ENCODE measurements around the gene COL18A1.

COL18A1 gene

GRCh38 chr21:45401916-45402900, 2.8 kb upstream of the COL18A1 start:
- ChIA-PET POLR2A (no interaction called here), CTCF (interaction anchor here (0.8 to 1.8 kb wide), 2 partner anchors 14 to 15 kb away, joined by 3 to 4 read pairs; no protein-coding TSS in a partner anchor)
- Histone ChIP-seq H3K27me3 (replicated peaks in 2 of 5; ENCODE audit: control insufficient read depth in 4 of 5, insufficient read depth in 5 of 5, low read length in 4 of 5) (peaks cover 12 to 68% (median 22%) of the 10 kb centered on the region in 5 experiments), H3K4me3 (ENCODE audit: control insufficient read depth in 1 of 7, extremely low read depth in 1 of 7, insufficient read depth in 4 of 7, low read depth in 2 of 7, low read length in 6 of 7) (no peak overlapping the region), H3K4me1 (ENCODE audit: control extremely low read depth in 1 of 4, control insufficient read depth in 4 of 4, insufficient read depth in 4 of 4, low read length in 3 of 4) (peaks cover 0 to 21% (median 12%) of the 10 kb centered on the region in 4 experiments), H3K36me3 (ENCODE audit: control insufficient read depth in 4 of 4, insufficient read depth in 4 of 4, low read length in 3 of 4) (no peaks in the 10 kb centered on the region), H3K27ac (ENCODE audit: insufficient read depth in 1 of 2, low read depth in 1 of 2, low read length in 2 of 2, poor library complexity in 1 of 2, severe bottlenecking in 2 of 2) (no peak overlapping the region), H3K9me3 (ENCODE audit: control extremely low read depth in 1 of 5, control insufficient read depth in 4 of 5, insufficient read depth in 2 of 5, low read depth in 1 of 5, low read length in 4 of 5) (peaks cover 0 to 20% (median 17%) of the 10 kb centered on the region in 5 experiments)
- peak in 2 of 3 donors; percentile 28 to 51 for DNase-seq
- WGBS (ENCODE audit: insufficient coverage) = 93% methylated on average over 14 of the region's 17 CpGs

GRCh38 chr21:45403133-45403824, 1.7 kb upstream of the COL18A1 start:
- CTCF ChIA-PET = interaction anchor here (1.8 kb wide), 1 partner anchor 16 kb away, joined by 4 read pairs; no protein-coding TSS in a partner anchor

GRCh38 chr21:45403825-45404729, 888 bp upstream of the COL18A1 start:
- CTCF ChIA-PET = no interaction called here
- 18% methylated on average over 31 of the region's 39 CpGs for WGBS (ENCODE audit: insufficient coverage)

More at GRCh38 chr21:45403133-45403824, 1.7 kb upstream of the COL18A1 start:
- no peak for DNase-seq
- POLR2A ChIA-PET = no interaction called here
- Histone ChIP-seq H3K4me1 (ENCODE audit: control extremely low read depth in 1 of 4, control insufficient read depth in 4 of 4, insufficient read depth in 4 of 4, low read length in 3 of 4) (peaks cover 0 to 21% (median 12%) of the 10 kb centered on the region in 4 experiments), H3K27ac (ENCODE audit: insufficient read depth in 1 of 2, low read depth in 1 of 2, low read length in 2 of 2, poor library complexity in 1 of 2, severe bottlenecking in 2 of 2) (no peak overlapping the region), H3K27me3 (replicated peaks in 2 of 5; ENCODE audit: control insufficient read depth in 4 of 5, insufficient read depth in 5 of 5, low read length in 4 of 5) (peaks cover 10 to 70% (median 29%) of the 10 kb centered on the region in 5 experiments), H3K36me3 (ENCODE audit: control insufficient read depth in 4 of 4, insufficient read depth in 4 of 4, low read length in 3 of 4) (no peaks in the 10 kb centered on the region), H3K4me3 (ENCODE audit: control insufficient read depth in 1 of 7, extremely low read depth in 1 of 7, insufficient read depth in 4 of 7, low read depth in 2 of 7, low read length in 6 of 7) (no peak overlapping the region), H3K9me3 (ENCODE audit: control extremely low read depth in 1 of 5, control insufficient read depth in 4 of 5, insufficient read depth in 2 of 5, low read depth in 1 of 5, low read length in 4 of 5) (peaks cover 0 to 20% (median 17%) of the 10 kb centered on the region in 5 experiments)
- WGBS (ENCODE audit: insufficient coverage) = 92% methylated on average over 2 of the region's 7 CpGs

DNA sequence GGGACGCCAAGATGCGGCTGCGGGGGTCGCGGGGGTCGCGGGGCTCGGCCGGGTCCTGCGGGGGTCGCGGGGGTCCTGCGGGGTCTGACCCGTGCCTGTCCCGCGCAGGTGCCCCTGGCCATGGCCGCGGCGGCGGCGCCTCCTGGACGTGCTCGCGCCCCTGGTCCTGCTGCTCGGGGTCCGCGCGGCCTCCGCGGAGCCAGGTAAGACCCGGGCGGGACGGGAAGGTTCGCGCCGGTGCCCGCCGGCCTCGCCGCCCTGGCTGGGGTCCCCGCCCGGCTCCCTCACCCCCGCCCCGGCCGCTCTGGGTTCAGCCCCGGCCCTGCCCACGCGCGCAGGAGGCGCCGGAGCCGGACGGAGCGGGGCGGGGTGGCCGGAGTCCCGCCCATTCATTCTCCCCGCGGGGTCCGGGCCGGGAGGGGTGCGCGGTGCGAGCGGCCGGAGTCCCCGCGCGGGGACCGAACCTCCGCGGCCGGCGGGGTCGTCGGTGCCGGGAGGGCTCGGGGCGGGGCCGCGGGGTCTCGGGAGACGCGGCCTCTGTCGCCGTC, 380 bp downstream of the COL18A1 start:
- H3K27me3 ChIP-seq (replicated peaks in 2 of 5; ENCODE audit: control insufficient read depth in 4 of 5, insufficient read depth in 5 of 5, low read length in 4 of 5) = peaks cover 2 to 74% (median 25%) of the 10 kb centered on the region in 5 experiments
- ChIA-PET CTCF (no interaction called here), POLR2A (no interaction called here)
- DNase-seq = peak in 1 of 3 donors; percentile 10
- peaks cover 0 to 19% (median 15%) of the 10 kb centered on the region in 5 experiments for H3K9me3 ChIP-seq (ENCODE audit: control extremely low read depth in 1 of 5, control insufficient read depth in 4 of 5, insufficient read depth in 2 of 5, low read depth in 1 of 5, low read length in 4 of 5)
- no peak overlapping the region for H3K27ac ChIP-seq (ENCODE audit: insufficient read depth in 1 of 2, low read depth in 1 of 2, low read length in 2 of 2, poor library complexity in 1 of 2, severe bottlenecking in 2 of 2)
- WGBS (ENCODE audit: insufficient coverage) = under 1% methylated on average over 80 of the region's 86 CpGs
- no peaks in the 10 kb centered on the region for H3K36me3 ChIP-seq (ENCODE audit: control insufficient read depth in 4 of 4, insufficient read depth in 4 of 4, low read length in 3 of 4)
- H3K4me3 ChIP-seq (ENCODE audit: control insufficient read depth in 1 of 7, extremely low read depth in 1 of 7, insufficient read depth in 4 of 7, low read depth in 2 of 7, low read length in 6 of 7) = peak overlapping the region in 4 of 7 experiments; percentile 18 to 45 (median 31)
- H3K4me1 ChIP-seq (ENCODE audit: control extremely low read depth in 1 of 4, control insufficient read depth in 4 of 4, insufficient read depth in 4 of 4, low read length in 3 of 4) = peaks cover 0 to 21% (median 12%) of the 10 kb centered on the region in 4 experiments

More at GRCh38 chr21:45403825-45404729, 888 bp upstream of the COL18A1 start:
- POLR2A ChIA-PET = no interaction called here
- Histone ChIP-seq H3K36me3 (ENCODE audit: control insufficient read depth in 4 of 4, insufficient read depth in 4 of 4, low read length in 3 of 4) (no peaks in the 10 kb centered on the region), H3K4me1 (ENCODE audit: control extremely low read depth in 1 of 4, control insufficient read depth in 4 of 4, insufficient read depth in 4 of 4, low read length in 3 of 4) (peaks cover 0 to 21% (median 12%) of the 10 kb centered on the region in 4 experiments), H3K4me3 (ENCODE audit: control insufficient read depth in 1 of 7, extremely low read depth in 1 of 7, insufficient read depth in 4 of 7, low read depth in 2 of 7, low read length in 6 of 7) (peak overlapping the region in 4 of 7 experiments; percentile 12 to 64 (median 53)), H3K9me3 (ENCODE audit: control extremely low read depth in 1 of 5, control insufficient read depth in 4 of 5, insufficient read depth in 2 of 5, low read depth in 1 of 5, low read length in 4 of 5) (peaks cover 0 to 20% (median 17%) of the 10 kb centered on the region in 5 experiments), H3K27ac (ENCODE audit: insufficient read depth in 1 of 2, low read depth in 1 of 2, low read length in 2 of 2, poor library complexity in 1 of 2, severe bottlenecking in 2 of 2) (no peak overlapping the region), H3K27me3 (replicated peaks in 2 of 5; ENCODE audit: control insufficient read depth in 4 of 5, insufficient read depth in 5 of 5, low read length in 4 of 5) (peaks cover 8 to 75% (median 27%) of the 10 kb centered on the region in 5 experiments)
- peak in 1 of 3 donors; percentile 22 for DNase-seq

DNA sequence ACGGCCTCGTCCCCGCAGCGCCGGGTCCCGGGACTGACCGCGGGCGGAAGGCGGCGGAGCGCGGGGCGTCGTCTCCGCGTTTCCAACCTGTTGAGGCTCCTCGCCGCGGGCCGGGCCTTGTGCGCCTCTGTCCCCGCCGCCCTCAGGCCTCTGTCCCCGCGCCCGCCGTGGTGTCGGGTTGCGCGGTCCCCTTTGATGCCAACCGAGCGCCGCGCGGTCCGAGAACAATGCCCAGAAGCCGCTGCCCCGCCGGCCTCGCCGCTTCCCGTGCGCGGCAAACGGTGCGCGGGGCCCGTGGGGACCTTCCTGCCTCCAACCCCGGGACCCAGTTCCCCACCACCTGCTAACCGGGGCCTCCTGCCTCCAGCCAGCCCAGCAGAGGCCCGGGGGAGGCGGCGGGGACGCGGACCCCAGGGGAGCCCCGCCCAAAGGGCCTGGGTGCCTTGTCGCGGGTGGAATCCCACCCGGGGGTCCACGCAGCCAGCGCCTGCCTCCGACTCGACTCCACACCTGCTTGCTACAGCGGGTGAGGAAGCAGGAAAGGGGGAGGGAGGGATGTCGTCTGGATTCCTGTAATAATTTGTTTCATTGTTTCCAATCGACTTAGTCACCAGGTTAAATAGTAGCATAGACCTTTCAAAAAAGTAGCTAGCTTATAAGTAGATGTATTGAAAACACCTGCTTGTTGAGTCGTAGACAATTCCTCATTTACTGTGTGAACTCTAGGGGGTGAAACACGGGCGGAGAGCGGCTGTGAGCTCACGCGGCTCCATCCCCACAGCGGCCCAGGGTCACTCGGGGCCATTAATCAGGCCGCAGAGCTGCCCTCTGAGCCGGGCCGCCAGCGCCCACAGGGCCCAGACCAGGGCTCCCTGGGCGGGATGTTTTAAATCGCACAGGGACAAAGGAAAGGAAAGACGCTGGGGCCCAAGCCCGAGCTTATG, 1.1 kb downstream of the COL18A1 start:
- no peaks in the 10 kb centered on the region for H3K36me3 ChIP-seq (ENCODE audit: control insufficient read depth in 4 of 4, insufficient read depth in 4 of 4, low read length in 3 of 4)
- H3K9me3 ChIP-seq (ENCODE audit: control extremely low read depth in 1 of 5, control insufficient read depth in 4 of 5, insufficient read depth in 2 of 5, low read depth in 1 of 5, low read length in 4 of 5) = peaks cover 0 to 15% (median 8%) of the 10 kb centered on the region in 5 experiments
- H3K27me3 ChIP-seq (replicated peaks in 2 of 5; ENCODE audit: control insufficient read depth in 4 of 5, insufficient read depth in 5 of 5, low read length in 4 of 5) = peaks cover 2 to 72% (median 25%) of the 10 kb centered on the region in 5 experiments
- DNase-seq = peak in 2 of 3 donors; percentile 26 to 39
- H3K4me1 ChIP-seq (ENCODE audit: control extremely low read depth in 1 of 4, control insufficient read depth in 4 of 4, insufficient read depth in 4 of 4, low read length in 3 of 4) = peaks cover 0 to 21% (median 12%) of the 10 kb centered on the region in 4 experiments
- WGBS (ENCODE audit: insufficient coverage) = 11% methylated on average over 64 of the region's 83 CpGs
- CTCF ChIA-PET = interaction anchor here (1.3 kb wide), 2 partner anchors 11 to 34 kb away, joined by 3 to 5 read pairs; no protein-coding TSS in a partner anchor
- POLR2A ChIA-PET = no interaction called here
- H3K27ac ChIP-seq (ENCODE audit: insufficient read depth in 1 of 2, low read depth in 1 of 2, low read length in 2 of 2, poor library complexity in 1 of 2, severe bottlenecking in 2 of 2) = no peak overlapping the region
- H3K4me3 ChIP-seq (ENCODE audit: control insufficient read depth in 1 of 7, extremely low read depth in 1 of 7, insufficient read depth in 4 of 7, low read depth in 2 of 7, low read length in 6 of 7) = peak overlapping the region in 4 of 7 experiments; percentile 18 to 45 (median 31)

Measured in common myeloid progenitor, CD34-positive (primary cell).